Panc1 (cell line): ENCODE data around the gene GPATCH11.

Experiments used
- POLR2AphosphoS5 ChIP-seq: IDR thresholded peaks from 2 replicates; pipeline ENCODE4 v1.6.1; 2012; ENCODE audit warnings: mild to moderate bottlenecking, low read depth, low read length, moderate library complexity
- SIN3A ChIP-seq: IDR thresholded peaks from 2 replicates; pipeline ENCODE4 v1.6.1; 2012; ENCODE audit warnings: low read depth, mild to moderate bottlenecking, low read length, moderate library complexity, borderline replicate concordance; ENCODE audit not compliant: insufficient read depth
- TF ChIP-seq, protein P1 (sequence below): fragments of 450-650 bp; IDR thresholded peaks from 2 replicates; pipeline ENCODE4 v1.5.1; 2017; ENCODE audit warnings: mild to moderate bottlenecking
- TF ChIP-seq, protein P2 (sequence below), 2 experiments: IDR thresholded peaks; 2 replicates each; pipeline ENCODE4 v1.6.1; 2011 to 2012; ENCODE audit warnings: low read depth in 2 of 2, control low read depth in 1 of 2, low read length in 1 of 2, mild to moderate bottlenecking in 1 of 2, moderate library complexity in 1 of 2; ENCODE audit not compliant: insufficient read depth in 1 of 2

DNA sequence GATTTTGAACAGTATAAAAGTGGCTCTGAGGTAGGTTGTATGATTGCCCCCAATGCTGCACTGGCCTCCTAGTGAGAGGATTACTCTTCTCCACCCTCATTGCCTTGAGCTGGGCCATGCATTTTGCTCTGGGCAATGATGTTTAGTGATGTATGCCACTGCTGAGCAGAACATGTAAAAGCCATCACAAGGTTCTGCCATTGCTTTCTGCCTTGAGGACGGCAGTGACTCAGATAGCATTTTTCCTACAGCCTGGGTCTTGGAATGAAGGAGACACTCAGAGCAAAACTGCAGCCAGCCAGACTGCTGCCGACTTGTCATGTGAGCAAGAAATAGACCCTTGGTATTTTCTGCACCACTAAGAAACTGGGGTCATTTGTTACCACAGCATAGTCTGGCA, 27.6 kb downstream of the GPATCH11 start:
- TF ChIP-seq, protein P1, sequence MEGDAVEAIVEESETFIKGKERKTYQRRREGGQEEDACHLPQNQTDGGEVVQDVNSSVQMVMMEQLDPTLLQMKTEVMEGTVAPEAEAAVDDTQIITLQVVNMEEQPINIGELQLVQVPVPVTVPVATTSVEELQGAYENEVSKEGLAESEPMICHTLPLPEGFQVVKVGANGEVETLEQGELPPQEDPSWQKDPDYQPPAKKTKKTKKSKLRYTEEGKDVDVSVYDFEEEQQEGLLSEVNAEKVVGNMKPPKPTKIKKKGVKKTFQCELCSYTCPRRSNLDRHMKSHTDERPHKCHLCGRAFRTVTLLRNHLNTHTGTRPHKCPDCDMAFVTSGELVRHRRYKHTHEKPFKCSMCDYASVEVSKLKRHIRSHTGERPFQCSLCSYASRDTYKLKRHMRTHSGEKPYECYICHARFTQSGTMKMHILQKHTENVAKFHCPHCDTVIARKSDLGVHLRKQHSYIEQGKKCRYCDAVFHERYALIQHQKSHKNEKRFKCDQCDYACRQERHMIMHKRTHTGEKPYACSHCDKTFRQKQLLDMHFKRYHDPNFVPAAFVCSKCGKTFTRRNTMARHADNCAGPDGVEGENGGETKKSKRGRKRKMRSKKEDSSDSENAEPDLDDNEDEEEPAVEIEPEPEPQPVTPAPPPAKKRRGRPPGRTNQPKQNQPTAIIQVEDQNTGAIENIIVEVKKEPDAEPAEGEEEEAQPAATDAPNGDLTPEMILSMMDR, result no peak
- TF ChIP-seq SIN3A (no peak), POLR2AphosphoS5 (no peak)
- TF ChIP-seq, protein P2, sequence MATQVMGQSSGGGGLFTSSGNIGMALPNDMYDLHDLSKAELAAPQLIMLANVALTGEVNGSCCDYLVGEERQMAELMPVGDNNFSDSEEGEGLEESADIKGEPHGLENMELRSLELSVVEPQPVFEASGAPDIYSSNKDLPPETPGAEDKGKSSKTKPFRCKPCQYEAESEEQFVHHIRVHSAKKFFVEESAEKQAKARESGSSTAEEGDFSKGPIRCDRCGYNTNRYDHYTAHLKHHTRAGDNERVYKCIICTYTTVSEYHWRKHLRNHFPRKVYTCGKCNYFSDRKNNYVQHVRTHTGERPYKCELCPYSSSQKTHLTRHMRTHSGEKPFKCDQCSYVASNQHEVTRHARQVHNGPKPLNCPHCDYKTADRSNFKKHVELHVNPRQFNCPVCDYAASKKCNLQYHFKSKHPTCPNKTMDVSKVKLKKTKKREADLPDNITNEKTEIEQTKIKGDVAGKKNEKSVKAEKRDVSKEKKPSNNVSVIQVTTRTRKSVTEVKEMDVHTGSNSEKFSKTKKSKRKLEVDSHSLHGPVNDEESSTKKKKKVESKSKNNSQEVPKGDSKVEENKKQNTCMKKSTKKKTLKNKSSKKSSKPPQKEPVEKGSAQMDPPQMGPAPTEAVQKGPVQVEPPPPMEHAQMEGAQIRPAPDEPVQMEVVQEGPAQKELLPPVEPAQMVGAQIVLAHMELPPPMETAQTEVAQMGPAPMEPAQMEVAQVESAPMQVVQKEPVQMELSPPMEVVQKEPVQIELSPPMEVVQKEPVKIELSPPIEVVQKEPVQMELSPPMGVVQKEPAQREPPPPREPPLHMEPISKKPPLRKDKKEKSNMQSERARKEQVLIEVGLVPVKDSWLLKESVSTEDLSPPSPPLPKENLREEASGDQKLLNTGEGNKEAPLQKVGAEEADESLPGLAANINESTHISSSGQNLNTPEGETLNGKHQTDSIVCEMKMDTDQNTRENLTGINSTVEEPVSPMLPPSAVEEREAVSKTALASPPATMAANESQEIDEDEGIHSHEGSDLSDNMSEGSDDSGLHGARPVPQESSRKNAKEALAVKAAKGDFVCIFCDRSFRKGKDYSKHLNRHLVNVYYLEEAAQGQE (IDR thresholded peaks at IDR 0.05; ENCODE audit: insufficient read depth in 1 of 2, low read depth in 2 of 2, low read length in 1 of 2), result no peak
